Kidney tubule cell (primary cell): ENCODE data around the gene HNRNPK.
"Not testable (repeated sequence)": the region's sequence is repeated elsewhere in the genome, so short reads cannot be mapped to it uniquely, and the experiment has no call there.

Experiments
- DNase-seq: peaks from one replicate; pipeline ENCODE4 v3.0.0-alpha.2; 2018; ENCODE audit warnings: low spot score

The HNRNPK gene

DNA sequence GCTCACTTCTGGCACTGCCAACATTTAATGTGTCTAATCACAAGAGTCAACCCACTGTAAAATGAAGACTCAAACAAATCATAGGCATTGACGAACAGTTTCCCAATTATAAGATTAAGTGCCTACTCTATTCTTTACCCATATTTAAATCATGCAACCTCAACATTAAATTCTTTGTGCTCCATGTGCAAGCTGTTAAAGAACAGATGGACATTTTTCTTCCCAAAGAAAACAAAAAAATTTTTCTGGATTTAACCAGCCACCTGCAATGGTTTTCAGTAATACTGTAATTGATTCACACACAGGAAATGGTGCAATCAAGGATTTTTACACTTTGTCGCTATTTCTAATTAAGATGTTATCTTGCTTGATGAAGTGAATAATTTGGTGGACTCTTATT lies 3.6 kb downstream of the HNRNPK start:
- DNase-seq = no peak

GRCh38 chr9:83975300-83975699 lies 4.7 kb downstream of the HNRNPK start:
- no peak for DNase-seq

- no peak for DNase-seq
Measured at GRCh38 chr9:83972286-83972685, 7.7 kb downstream of the HNRNPK start.

GRCh38 chr9:83971485-83971884 lies 8.5 kb downstream of the HNRNPK start:
- no peak for DNase-seq

DNA sequence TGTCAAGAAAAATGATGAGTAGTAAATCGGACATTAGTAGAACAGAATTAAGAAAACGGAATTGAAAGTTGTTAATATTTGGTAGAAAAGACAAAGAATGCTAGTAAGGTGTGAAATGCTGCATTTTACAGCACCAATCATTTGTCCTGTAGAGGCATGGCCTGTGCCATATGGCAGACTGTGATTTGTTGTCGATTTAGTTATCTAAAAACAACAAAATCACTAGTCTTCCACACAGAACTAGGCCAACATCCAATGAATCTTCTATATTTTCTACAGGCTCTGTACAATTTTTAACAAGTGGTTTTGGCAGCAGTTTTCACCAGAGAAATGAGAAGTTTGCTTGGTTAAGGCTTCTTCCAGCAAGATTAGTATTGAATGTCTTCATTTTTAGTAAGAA lies 10.4 kb downstream of the HNRNPK start:
- DNase-seq = no peak

GRCh38 chr9:83967073-83967472 lies 12.9 kb downstream of the HNRNPK start:
- DNase-seq = no peak

DNA sequence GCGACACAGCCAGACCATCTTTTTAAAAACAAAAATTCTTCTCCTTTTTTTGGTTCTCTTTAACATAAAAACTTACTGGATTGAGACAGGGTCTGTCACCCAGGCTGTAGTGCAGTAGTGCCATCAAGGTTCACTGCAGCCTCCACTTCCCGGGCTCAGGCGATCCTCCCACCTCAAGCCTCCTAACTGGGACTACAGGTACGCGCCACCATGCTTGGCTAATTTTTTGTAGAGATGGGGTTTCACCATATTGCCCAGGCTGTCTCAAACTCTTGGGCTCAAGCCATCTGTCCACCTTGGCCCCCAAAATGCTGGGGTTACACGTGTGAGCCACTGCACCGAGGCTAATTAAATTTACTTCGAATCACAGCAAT lies 13.8 kb downstream of the HNRNPK start:
- no peak for DNase-seq

DNA sequence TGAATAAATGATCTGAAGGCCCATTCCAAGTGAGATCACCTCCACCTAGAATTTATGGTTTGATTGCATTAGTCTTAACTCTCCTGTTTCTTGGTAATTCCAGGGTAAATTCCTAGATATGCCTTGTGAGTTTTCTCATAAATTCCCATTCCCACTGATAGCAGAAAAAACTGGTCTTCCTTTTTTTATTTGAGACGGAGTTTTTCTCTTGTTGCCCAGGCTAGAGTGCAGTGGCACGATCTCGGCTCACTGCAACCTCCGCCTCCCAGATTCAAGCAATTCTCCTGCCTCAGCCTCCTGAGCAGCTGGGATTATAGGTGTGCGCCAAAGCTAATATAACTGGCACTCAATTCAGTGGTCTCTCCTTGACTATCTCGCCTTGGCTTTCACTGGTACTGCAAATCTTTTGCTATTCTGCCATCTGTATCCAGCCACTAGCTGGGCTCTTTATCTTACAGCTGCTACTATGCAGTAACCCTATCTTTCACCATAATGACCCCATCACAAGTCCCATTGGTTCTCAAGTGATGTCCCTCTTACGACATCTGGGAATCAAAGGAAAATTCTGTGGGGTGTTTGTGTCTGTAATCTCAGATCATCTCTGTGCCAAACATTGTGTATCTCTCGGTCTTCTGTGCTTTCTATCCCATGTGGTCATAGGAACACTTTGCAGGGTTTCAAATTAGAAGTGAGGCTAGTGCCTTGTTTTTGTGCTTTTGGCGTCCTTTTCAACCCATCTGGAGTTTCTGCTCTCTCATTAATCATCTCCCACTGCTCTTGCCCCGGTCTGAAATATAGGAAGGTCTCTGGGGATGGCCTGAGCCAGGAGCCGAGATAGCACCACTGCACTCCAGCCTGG lies 14.4 kb downstream of the HNRNPK start:
- no peak for DNase-seq

- DNase-seq = no peak
Measured at GRCh38 chr9:83964973-83965349, 15.1 kb downstream of the HNRNPK start.

DNA sequence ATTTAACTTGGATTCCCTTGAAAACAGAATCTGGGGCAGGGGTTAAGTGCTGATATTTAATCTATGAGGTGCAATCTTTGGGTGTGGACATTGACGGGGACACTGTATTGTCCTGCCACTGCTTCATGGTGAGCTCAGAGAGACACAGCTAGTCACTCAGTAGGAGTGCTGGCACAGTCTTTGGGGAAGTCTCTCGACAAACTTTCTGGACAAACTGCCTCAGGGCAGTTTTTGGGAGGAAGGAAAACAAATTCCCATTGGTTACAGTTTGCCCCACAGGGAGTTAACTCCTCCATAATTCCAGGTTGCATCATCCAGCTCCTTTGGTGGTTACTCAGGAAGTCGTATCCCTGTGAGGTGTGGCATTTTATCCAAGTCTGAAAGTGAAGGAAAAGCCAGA lies 17.9 kb downstream of the HNRNPK start:
- DNase-seq = peak; percentile 72

DNA sequence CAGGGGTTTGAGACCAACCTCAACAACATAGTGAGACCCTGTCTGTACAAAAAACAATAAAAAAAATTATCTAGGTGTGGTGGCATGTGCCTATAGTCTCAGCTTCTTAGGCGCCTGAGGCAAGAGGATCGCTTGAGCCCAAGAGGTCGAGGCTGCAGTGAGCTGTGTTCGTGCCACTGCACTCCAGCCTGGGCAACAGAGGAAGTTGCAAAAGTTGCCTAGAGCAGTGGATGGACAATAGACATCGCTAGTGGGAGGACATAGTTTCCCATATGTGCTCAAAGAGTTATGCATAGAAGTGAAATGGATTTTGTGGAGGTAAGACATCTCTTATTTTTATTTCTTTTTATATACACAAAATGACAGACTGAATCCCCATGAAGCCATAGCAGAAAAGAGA lies 19.0 kb downstream of the HNRNPK start:
- no peak for DNase-seq

- DNase-seq = peak; percentile 96
Measured at GRCh38 chr9:83959061-83959460, 21.0 kb downstream of the HNRNPK start.

DNA sequence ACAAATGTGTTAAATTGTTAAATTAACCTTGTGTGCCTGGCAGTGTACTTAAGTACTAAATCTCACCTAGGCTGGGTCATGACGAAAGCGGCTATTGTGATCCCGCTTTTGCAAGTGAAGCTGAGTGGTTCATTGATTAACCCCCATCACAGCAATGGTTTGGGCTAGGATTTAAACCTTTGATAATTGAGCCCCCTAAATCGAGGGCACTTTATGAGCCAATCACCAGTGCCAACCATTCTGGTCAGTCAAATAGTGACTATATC lies 22.8 kb downstream of the HNRNPK start:
- no peak for DNase-seq

- DNase-seq = peak; percentile 81
Measured at GRCh38 chr9:83956436-83957247, 23.4 kb downstream of the HNRNPK start.

DNA sequence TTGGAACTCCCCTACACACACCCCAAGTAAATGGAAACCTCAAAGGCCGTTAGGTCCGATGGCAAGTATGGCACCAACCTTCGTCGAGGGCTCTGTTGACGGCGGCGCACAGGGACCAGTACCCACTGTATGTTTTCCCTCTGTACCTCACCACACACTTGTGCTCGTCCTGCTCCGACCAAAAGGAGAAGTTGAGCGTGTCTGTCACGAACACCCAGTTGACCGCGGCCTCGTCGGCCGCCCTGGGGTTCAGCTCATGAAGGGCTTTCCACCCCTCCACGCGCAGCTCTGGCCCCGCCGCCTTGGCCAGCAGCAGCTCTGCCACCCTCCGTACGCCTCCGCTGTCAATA lies 24.0 kb downstream of the HNRNPK start:
- no peak for DNase-seq

GRCh38 chr9:83948096-83948495 lies 31.9 kb downstream of the HNRNPK start:
- not testable (repeated sequence) for DNase-seq

DNA sequence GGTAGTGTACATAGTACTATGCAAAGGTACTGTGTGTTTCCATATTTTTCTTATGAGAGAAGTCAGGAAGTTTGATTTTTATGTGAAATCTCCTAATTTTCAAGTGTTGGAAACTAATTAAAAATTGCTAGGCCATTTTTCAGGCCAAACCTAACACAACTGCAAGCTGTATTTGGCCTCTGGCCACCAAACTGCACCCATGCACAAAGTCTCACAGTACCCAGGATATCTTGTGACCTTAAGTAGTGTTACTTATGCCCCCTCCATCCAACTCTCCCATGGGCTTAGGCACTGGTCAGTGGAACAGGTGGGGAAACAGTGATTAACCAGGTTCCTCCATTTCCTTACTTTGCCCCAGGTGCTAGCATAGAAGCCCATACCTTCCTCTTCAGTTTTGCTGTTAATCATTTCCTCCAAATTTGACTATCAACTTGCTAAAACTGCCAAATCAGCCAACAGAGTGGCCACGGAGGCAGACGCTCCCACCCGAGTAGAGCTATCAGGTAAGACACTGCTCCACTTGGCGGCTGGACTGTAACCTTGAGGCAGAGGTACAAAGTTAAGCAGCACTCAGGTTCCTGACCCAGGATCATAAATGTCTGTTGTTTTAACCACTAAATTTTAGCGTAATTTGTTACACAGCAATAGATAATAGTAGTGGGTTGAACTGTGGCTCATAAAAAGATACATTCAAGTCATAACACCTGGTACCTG lies 39.3 kb downstream of the HNRNPK start:
- DNase-seq = no peak

GRCh38 chr9:83937861-83938455 lies 42.1 kb downstream of the HNRNPK start:
- DNase-seq = peak; percentile 81

DNA sequence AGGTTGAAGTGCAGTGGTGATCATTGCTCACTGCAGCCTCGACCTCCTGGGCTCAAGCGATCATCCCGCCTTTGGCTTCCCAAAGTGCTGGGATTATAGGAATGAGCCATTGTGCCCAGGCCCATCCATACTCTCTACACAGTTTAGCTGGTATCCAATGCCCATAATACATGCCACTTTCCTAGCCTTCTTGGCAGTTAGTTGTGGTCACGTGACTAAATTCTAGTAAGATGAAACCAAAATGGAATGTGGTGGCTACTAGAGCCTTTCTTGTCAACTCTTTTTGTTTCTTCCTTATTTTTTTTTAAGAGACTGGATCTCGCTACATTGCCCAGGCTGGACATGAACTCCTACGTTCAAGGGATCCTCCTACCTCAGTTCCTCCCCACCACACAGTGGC lies 43.5 kb downstream of the HNRNPK start:
- no peak for DNase-seq

GRCh38 chr9:83935276-83935935 lies 44.6 kb downstream of the HNRNPK start:
- peak; percentile 67 for DNase-seq

GRCh38 chr9:83934569-83935275 lies 45.3 kb downstream of the HNRNPK start:
- peak; percentile 63 for DNase-seq

DNA sequence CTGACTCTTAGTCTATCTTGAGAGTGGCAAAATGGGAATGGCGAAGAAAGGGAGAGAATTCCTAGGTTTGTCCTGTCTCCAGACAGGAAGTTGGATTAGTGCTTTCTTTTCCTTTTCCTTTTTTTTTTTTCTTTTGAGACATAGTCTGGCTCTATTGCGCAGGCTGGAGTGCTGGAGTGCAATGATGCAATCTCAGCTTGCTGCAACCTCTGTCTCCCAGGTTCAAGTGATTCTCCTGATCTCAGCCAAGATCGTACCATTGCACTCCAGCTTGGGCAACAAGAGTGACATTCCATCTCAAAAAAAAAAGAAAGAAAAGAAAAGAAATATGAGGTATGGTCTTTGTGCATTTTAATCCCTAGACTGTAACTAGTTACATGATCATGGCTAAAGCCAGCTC lies 46.2 kb downstream of the HNRNPK start:
- DNase-seq = no peak
